Astrocyte (in vitro differentiated cells and primary cell): Measurements from ENCODE around the gene ADCYAP1R1. TPM values are rescaled to one million over a fixed set of nuclear protein-coding genes. Genes with fewer than 3 reads are reported as not detected.

ENCODE experiments used
- DNase-seq: peaks from one replicate; pipeline ENCODE4 v3.0.0-alpha.2; 2010; ENCODE audit warnings: low read depth
- FAIRE-seq: peaks from 2 replicates; lab custom pipeline; 2011; peaks lifted over from hg19 to GRCh38; lab: Jason Lieb, UNC
- H2AFZ ChIP-seq: 2 replicates; pipeline ENCODE4 v1.6.0; 2012; ENCODE audit warnings: low read depth, low read length, inconsistent platforms
- H3K27ac ChIP-seq: 2 replicates; pipeline ENCODE4 v1.5.1; 2011; ENCODE audit warnings: low read depth, low read length, inconsistent platforms
- H3K27me3 ChIP-seq: 2 replicates; pipeline ENCODE4 v1.6.0; 2011; ENCODE audit warnings: low read length, inconsistent platforms; ENCODE audit not compliant: insufficient read depth
- H3K36me3 ChIP-seq: 2 replicates; pipeline ENCODE4 v1.5.1; 2011; ENCODE audit warnings: low read length, inconsistent platforms; ENCODE audit not compliant: insufficient read depth
- H3K4me1 ChIP-seq: 2 replicates; pipeline ENCODE4 v1.5.1; 2011; ENCODE audit warnings: low read length, inconsistent platforms; ENCODE audit not compliant: insufficient read depth
- H3K4me2 ChIP-seq: 2 replicates; pipeline ENCODE4 v1.6.0; 2012; ENCODE audit warnings: low read length, inconsistent platforms
- H3K4me3 ChIP-seq: 2 replicates; pipeline ENCODE4 v1.5.1; 2011; ENCODE audit warnings: low read depth, mild to moderate bottlenecking, low read length, inconsistent platforms; ENCODE audit not compliant: insufficient read depth
- H3K79me2 ChIP-seq: 2 replicates; pipeline ENCODE4 v1.6.0; 2012; ENCODE audit warnings: mild to moderate bottlenecking, low read length, inconsistent platforms; ENCODE audit not compliant: insufficient read depth
- H3K9ac ChIP-seq: 2 replicates; pipeline ENCODE4 v1.6.0; 2012; ENCODE audit warnings: mild to moderate bottlenecking, low read length, inconsistent platforms
- H3K9me3 ChIP-seq: 2 replicates; pipeline ENCODE4 v1.5.1; 2012; ENCODE audit warnings: low read depth, mild to moderate bottlenecking, low read length, inconsistent platforms; ENCODE audit not compliant: insufficient read depth
- H4K20me1 ChIP-seq: 2 replicates; pipeline ENCODE4 v1.6.0; 2012; ENCODE audit warnings: low read length, inconsistent platforms; ENCODE audit not compliant: insufficient read depth
- H3K27ac Mint-ChIP-seq: one replicate; pipeline ENCODE4 v1.8.0; 2021; ENCODE audit warnings: mild to moderate bottlenecking, mixed read lengths; ENCODE audit not compliant: unreplicated experiment
- H3K27me3 Mint-ChIP-seq: one replicate; pipeline ENCODE4 v1.8.0; 2021; ENCODE audit warnings: low read depth, mixed read lengths; ENCODE audit not compliant: unreplicated experiment
- H3K36me3 Mint-ChIP-seq: one replicate; pipeline ENCODE4 v1.8.0; 2021; ENCODE audit warnings: low read depth, mixed read lengths; ENCODE audit not compliant: unreplicated experiment
- H3K4me1 Mint-ChIP-seq: one replicate; pipeline ENCODE4 v1.8.0; 2021; ENCODE audit warnings: low read depth, mixed read lengths; ENCODE audit not compliant: unreplicated experiment
- H3K4me3 Mint-ChIP-seq: one replicate; pipeline ENCODE4 v1.8.0; 2021; ENCODE audit warnings: mild to moderate bottlenecking, moderate library complexity, mixed read lengths; ENCODE audit not compliant: unreplicated experiment
- H3K9me3 Mint-ChIP-seq: one replicate; pipeline ENCODE4 v1.8.0; 2021; ENCODE audit warnings: mild to moderate bottlenecking, mixed read lengths; ENCODE audit not compliant: unreplicated experiment
- EZH2 ChIP-seq: IDR thresholded peaks from 2 replicates; pipeline ENCODE4 v1.6.1; 2012; ENCODE audit warnings: mild to moderate bottlenecking, low read length, inconsistent platforms; ENCODE audit not compliant: insufficient read depth
- total RNA-seq: library from RNA; stranded (reverse); gene quantifications from 2 replicates; pipeline ENCODE4 v1.2.1, GENCODE V29; 2021
- TF ChIP-seq, protein P1 (sequence below): IDR thresholded peaks from 2 replicates; pipeline ENCODE4 v1.5.1; 2011; ENCODE audit warnings: low read depth, mild to moderate bottlenecking, inconsistent platforms, low read length, moderate library complexity; ENCODE audit not compliant: insufficient read depth

ADCYAP1R1 gene
- total RNA-seq, 1 donor from 2014 or later: 0.05 TPM

DNA sequence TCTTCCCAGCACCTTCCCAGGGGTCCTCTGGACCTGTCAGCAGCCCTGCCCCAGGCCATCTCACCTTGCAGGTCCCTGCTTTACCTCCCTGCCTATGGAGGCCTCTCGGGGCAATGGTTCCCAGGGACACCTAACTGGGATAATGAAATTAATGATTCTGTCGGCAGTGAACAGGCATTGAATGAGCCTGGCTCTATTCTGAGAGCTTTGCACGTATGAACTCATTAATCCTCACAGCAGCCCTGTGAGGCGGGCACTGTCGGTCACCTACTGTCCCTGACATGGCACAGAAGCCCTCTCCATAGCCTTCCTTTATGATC lies 22.9 kb downstream of the ADCYAP1R1 start:
- Histone ChIP-seq H3K9me3 (no peaks in the 10 kb centered on the region), H3K36me3 (no peaks in the 10 kb centered on the region), H3K4me3 (no peak overlapping the region), H2AFZ (no peak overlapping the region), H3K27me3 (no peaks in the 10 kb centered on the region), H4K20me1 (no peaks in the 10 kb centered on the region), H3K4me2 (no peak overlapping the region), H3K4me1 (peaks cover 5% of the 10 kb centered on the region), H3K79me2 (no peaks in the 10 kb centered on the region), H3K9ac (no peak overlapping the region), H3K27ac (no peak overlapping the region)
- Mint-ChIP-seq H3K27ac (no peak overlapping the region), H3K9me3 (peaks cover 2% of the 10 kb centered on the region), H3K4me1 (no peaks in the 10 kb centered on the region), H3K36me3 (peaks cover 2% of the 10 kb centered on the region), H3K4me3 (no peak overlapping the region), H3K27me3 (peaks cover 40% of the 10 kb centered on the region)
- no peak for TF ChIP-seq EZH2
- TF ChIP-seq, protein P1, sequence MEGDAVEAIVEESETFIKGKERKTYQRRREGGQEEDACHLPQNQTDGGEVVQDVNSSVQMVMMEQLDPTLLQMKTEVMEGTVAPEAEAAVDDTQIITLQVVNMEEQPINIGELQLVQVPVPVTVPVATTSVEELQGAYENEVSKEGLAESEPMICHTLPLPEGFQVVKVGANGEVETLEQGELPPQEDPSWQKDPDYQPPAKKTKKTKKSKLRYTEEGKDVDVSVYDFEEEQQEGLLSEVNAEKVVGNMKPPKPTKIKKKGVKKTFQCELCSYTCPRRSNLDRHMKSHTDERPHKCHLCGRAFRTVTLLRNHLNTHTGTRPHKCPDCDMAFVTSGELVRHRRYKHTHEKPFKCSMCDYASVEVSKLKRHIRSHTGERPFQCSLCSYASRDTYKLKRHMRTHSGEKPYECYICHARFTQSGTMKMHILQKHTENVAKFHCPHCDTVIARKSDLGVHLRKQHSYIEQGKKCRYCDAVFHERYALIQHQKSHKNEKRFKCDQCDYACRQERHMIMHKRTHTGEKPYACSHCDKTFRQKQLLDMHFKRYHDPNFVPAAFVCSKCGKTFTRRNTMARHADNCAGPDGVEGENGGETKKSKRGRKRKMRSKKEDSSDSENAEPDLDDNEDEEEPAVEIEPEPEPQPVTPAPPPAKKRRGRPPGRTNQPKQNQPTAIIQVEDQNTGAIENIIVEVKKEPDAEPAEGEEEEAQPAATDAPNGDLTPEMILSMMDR: no peak
- DNase-seq (no peak), FAIRE-seq (no peak)

DNA sequence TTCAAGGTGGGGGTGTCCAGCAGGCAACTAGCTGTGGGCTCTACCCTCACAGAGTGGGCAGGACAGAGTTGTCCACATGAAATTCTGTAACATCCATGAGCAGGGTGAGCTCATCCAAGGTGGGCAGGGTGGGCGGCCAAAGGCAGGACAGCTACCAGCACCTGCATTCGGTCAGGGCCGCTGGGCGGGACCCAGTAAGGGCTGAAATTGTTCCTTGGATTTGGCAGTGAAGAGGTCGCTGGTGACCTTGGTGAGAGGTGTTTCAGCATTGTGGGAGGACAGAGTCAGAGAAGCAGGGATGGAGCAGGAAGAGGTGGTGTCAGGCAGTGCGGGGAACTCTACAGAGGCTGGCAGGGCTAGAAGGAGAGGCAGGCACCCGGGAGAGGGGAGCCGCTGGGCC lies 23.9 kb downstream of the ADCYAP1R1 start:
- Histone ChIP-seq H3K9ac (no peak overlapping the region), H3K4me2 (no peak overlapping the region), H3K27ac (no peak overlapping the region), H3K4me1 (peaks cover 5% of the 10 kb centered on the region), H3K36me3 (no peaks in the 10 kb centered on the region), H3K27me3 (no peaks in the 10 kb centered on the region), H4K20me1 (no peaks in the 10 kb centered on the region), H3K4me3 (no peak overlapping the region), H3K9me3 (no peaks in the 10 kb centered on the region), H2AFZ (no peak overlapping the region), H3K79me2 (no peaks in the 10 kb centered on the region)
- TF ChIP-seq EZH2: no peak
- TF ChIP-seq, protein P1: no peak
- H3K9me3 Mint-ChIP-seq: peaks cover 2% of the 10 kb centered on the region
- H3K4me1 Mint-ChIP-seq: no peaks in the 10 kb centered on the region
- H3K36me3 Mint-ChIP-seq: peaks cover 2% of the 10 kb centered on the region
- DNase-seq: no peak
- FAIRE-seq: no peak
- no peak overlapping the region for H3K27ac Mint-ChIP-seq
- no peak overlapping the region for H3K4me3 Mint-ChIP-seq
- peaks cover 47% of the 10 kb centered on the region for H3K27me3 Mint-ChIP-seq

DNA sequence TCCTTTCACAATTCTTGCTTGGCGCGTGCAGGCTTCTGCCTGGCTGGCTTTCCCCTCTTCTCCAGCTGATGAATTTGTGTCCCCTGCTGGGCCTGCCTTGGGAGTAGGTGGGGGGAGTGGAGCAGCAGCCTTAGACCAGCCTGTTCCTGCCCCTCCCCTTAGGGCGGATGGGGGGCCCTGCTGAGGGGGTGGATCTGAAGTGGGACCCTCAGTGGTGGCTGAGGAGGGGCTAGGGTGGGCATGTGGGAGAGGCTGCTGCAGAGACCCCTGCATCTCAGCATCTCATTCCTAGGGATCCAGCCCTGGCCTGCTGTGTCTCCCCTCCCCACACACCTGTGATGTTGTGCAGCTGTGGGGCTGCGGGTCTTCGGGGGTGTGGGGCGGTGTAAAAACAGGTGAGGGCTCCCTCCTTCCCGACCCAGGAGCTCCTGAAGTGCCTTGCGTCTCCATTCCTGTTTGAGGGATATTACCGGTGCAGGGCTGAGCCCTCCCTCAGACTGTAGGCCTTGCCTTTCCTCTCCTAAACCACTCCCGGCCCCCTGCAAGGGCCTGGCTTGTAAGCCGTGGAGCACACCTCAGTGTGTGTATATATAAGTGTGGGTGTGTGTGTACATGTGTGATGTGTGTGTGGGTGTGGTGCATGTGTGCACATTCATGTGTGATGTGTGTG lies 24.7 kb downstream of the ADCYAP1R1 start:
- H3K4me3 ChIP-seq: no peak overlapping the region
- no peak for DNase-seq
- no peak overlapping the region for H3K27ac ChIP-seq
- FAIRE-seq: no peak
- no peak overlapping the region for H3K9ac ChIP-seq
- no peak for TF ChIP-seq EZH2
- TF ChIP-seq, protein P1: no peak
- H3K9me3 ChIP-seq: no peaks in the 10 kb centered on the region
- no peaks in the 10 kb centered on the region for H3K36me3 ChIP-seq
- Mint-ChIP-seq H3K36me3 (peaks cover 2% of the 10 kb centered on the region), H3K9me3 (no peaks in the 10 kb centered on the region), H3K4me1 (no peaks in the 10 kb centered on the region), H3K27me3 (peaks cover 45% of the 10 kb centered on the region), H3K4me3 (no peak overlapping the region), H3K27ac (no peak overlapping the region)
- H4K20me1 ChIP-seq: no peaks in the 10 kb centered on the region
- no peak overlapping the region for H3K4me2 ChIP-seq
- H3K4me1 ChIP-seq: peaks cover 5% of the 10 kb centered on the region
- no peak overlapping the region for H2AFZ ChIP-seq
- no peaks in the 10 kb centered on the region for H3K79me2 ChIP-seq
- H3K27me3 ChIP-seq: peaks cover 4% of the 10 kb centered on the region
